Kidney (tissue), 14 donors: Measurements from ENCODE around the gene ZNF227. TPM values are rescaled to one million over a fixed set of nuclear protein-coding genes. Genes with fewer than 3 reads are reported as not detected.
"Not testable (repeated sequence)": the region's sequence is repeated elsewhere in the genome, so short reads cannot be mapped to it uniquely, and the experiment has no call there.

ENCODE experiments used
- DNase-seq, 5 donors: peaks; one replicate each; pipeline ENCODE4 v3.0.0-alpha.2; 2013 to 2020
- FAIRE-seq: peaks from 2 replicates; lab custom pipeline; 2012; peaks lifted over from hg19 to GRCh38; lab: Jason Lieb, UNC
- H3K27ac ChIP-seq, 2 donors: one replicate each; pipeline ENCODE4 v1.7.0; 2013; ENCODE audit warnings: low read depth in 2 of 2, low read length in 2 of 2, inconsistent platforms in 1 of 2
- H3K27me3 ChIP-seq: one replicate; pipeline ENCODE4 v1.7.1; 2013; ENCODE audit warnings: low read length, inconsistent platforms; ENCODE audit not compliant: control insufficient read depth, insufficient read depth
- H3K36me3 ChIP-seq, 3 donors: one replicate each; pipeline versions ENCODE4 v1.7.0 to v1.7.1; 2013; ENCODE audit warnings: low read length in 3 of 3, control low read depth in 1 of 3, inconsistent platforms in 1 of 3; ENCODE audit not compliant: insufficient read depth in 3 of 3, control insufficient read depth in 2 of 3
- H3K4me1 ChIP-seq, 3 donors: one replicate each; pipeline versions ENCODE4 v1.7.0 to v1.7.1; 2013; ENCODE audit warnings: low read length in 3 of 3, inconsistent platforms in 1 of 3, low read depth in 1 of 3; ENCODE audit not compliant: control insufficient read depth in 2 of 3, insufficient read depth in 2 of 3
- H3K4me3 ChIP-seq, 3 donors: one replicate each; pipeline versions ENCODE4 v1.7.0 to v1.8.1; 2013; ENCODE audit warnings: low read length in 3 of 3, control low read depth in 1 of 3, inconsistent platforms in 1 of 3
- H3K9ac ChIP-seq, 3 donors: one replicate each; pipeline versions ENCODE4 v1.7.0 to v1.7.1; 2013; ENCODE audit warnings: low read length in 3 of 3, control low read depth in 1 of 3, inconsistent platforms in 1 of 3
- H3K9me3 ChIP-seq, 3 donors: one replicate each; pipeline versions ENCODE4 v1.7.0 to v1.7.1; 2013; ENCODE audit warnings: low read length in 3 of 3, control low read depth in 1 of 3, inconsistent platforms in 1 of 3; ENCODE audit not compliant: control insufficient read depth in 2 of 3, insufficient read depth in 1 of 3
- intact Hi-C: fragments of 100-400 bp; cut with DNase I; formaldehyde crosslinking; loops from one replicate; pipeline ENCODE4 v1.11.1; 2022
- polyA plus RNA-seq: library from polyadenylated mRNA; stranded (reverse); fragments of 350-450 nt; fragmentation: Illumina TruSeq; extraction: RNeasy Lipid Tissue Mini Kit (QIAGEN cat#74804); gene quantifications from one replicate; pipeline ENCODE4 v1.2.3, GENCODE V29; 2014; ENCODE audit warnings: low read depth, low replicate concordance; ENCODE audit not compliant: insufficient read depth
- total RNA-seq: library from RNA; stranded (reverse); fragmentation: NEBNext Ultra II Directional; extraction: Animal tissue kit (Norgen Biotek cat#: 25700); gene quantifications from one replicate; pipeline ENCODE4 v1.2.1, GENCODE V29; 2021
- TF ChIP-seq, protein P1 (sequence below): IDR thresholded peaks from 3 replicates; pipeline ENCODE4 v1.5.1; 2012; ENCODE audit warnings: mild to moderate bottlenecking, moderate library complexity, borderline replicate concordance; ENCODE audit not compliant: insufficient read depth; ENCODE audit errors: extremely low read depth
- donor health status: control.
- donor health status: control.
- donor health status: control.
- donor health status: control.
- donor health status: control.
- donor health status: DM: yes; HTN: yes; CAD: no.
- donor health status: Normal renal cell carcinoma (clear cell type).

ZNF227 gene
- total and polyA plus RNA-seq, 2 donors from 2014 or later: 5.0 to 22.3 TPM

DNA sequence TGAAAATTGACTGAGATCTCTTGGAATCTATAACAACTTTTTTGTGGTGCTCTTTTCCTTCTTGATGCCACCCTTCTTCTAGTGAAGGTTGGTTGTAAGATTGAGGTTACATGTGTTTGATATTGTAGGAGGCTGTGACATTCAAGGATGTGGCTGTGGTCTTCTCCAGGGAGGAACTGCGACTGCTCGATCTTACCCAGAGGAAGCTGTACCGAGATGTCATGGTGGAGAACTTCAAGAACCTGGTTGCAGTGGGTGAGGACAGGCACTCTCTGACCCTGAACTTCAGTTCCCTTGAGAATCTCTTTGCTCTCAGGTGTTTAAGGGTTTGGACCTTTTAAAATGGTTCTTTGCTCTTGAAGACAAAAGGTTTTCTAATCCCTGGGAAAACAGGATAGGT, 16.0 kb downstream of the ZNF227 start:
- TF ChIP-seq, protein P1, sequence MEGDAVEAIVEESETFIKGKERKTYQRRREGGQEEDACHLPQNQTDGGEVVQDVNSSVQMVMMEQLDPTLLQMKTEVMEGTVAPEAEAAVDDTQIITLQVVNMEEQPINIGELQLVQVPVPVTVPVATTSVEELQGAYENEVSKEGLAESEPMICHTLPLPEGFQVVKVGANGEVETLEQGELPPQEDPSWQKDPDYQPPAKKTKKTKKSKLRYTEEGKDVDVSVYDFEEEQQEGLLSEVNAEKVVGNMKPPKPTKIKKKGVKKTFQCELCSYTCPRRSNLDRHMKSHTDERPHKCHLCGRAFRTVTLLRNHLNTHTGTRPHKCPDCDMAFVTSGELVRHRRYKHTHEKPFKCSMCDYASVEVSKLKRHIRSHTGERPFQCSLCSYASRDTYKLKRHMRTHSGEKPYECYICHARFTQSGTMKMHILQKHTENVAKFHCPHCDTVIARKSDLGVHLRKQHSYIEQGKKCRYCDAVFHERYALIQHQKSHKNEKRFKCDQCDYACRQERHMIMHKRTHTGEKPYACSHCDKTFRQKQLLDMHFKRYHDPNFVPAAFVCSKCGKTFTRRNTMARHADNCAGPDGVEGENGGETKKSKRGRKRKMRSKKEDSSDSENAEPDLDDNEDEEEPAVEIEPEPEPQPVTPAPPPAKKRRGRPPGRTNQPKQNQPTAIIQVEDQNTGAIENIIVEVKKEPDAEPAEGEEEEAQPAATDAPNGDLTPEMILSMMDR: no peak
- Histone ChIP-seq H3K36me3 (peaks cover 19 to 36% (median 23%) of the 10 kb centered on the region in 3 donors), H3K9me3 (peaks cover 3 to 41% (median 12%) of the 10 kb centered on the region in 3 donors), H3K27me3 (no peaks in the 10 kb centered on the region), H3K4me1 (no peaks in the 10 kb centered on the region), H3K9ac (no peak overlapping the region), H3K4me3 (no peak overlapping the region), H3K27ac (no peak overlapping the region)
- intact Hi-C loops: no loop called here
- DNase-seq (no peak), FAIRE-seq (no peak)

DNA sequence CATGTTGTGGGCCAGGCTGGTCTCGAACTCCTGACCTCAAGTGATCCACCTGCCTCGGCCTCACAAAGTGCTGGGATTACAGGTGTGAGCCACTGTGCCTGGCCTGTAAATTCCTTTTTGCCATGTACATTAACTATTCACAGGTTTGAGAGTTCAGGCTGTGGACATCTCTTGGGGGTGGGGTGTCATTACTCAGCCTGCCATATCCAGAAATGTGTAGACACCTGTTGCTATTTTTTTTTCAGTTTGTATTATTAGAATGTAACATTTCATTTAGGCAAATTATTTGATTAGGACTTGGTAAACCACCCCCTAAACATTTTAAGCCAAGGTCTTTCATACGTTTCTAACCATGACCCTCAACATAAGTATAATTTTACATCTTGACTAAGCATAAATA, 20.5 kb downstream of the ZNF227 start:
- no peaks in the 10 kb centered on the region for H3K4me1 ChIP-seq
- peaks cover 12 to 73% (median 40%) of the 10 kb centered on the region in 3 donors for H3K9me3 ChIP-seq
- DNase-seq (no peak), FAIRE-seq (no peak)
- no peak overlapping the region for H3K27ac ChIP-seq
- no peak overlapping the region for H3K4me3 ChIP-seq
- peaks cover 41 to 69% (median 45%) of the 10 kb centered on the region in 3 donors for H3K36me3 ChIP-seq
- TF ChIP-seq, protein P1: no peak
- H3K9ac ChIP-seq: no peak overlapping the region
- H3K27me3 ChIP-seq: no peaks in the 10 kb centered on the region
- intact Hi-C loops: no loop called here

DNA sequence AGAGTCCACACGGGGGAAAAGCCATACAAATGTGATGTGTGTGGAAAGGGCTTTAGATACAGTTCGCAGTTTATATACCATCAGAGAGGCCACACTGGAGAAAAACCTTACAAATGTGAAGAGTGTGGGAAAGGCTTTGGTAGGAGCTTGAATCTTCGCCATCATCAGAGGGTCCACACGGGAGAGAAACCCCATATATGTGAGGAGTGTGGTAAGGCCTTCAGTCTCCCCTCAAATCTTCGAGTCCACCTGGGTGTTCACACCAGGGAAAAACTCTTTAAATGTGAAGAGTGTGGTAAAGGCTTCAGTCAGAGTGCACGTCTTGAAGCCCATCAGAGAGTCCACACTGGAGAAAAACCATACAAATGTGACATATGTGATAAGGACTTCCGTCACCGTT, 24.1 kb downstream of the ZNF227 start:
- no peak overlapping the region for H3K9ac ChIP-seq
- peaks cover 29 to 50% (median 31%) of the 10 kb centered on the region in 3 donors for H3K36me3 ChIP-seq
- H3K27ac ChIP-seq: no peak overlapping the region
- no peaks in the 10 kb centered on the region for H3K27me3 ChIP-seq
- DNase-seq (no peak), FAIRE-seq (no peak)
- TF ChIP-seq, protein P1: no peak
- H3K9me3 ChIP-seq: peaks cover 11 to 79% (median 33%) of the 10 kb centered on the region in 3 donors
- peak overlapping the region in 2 of 3 donors; percentile 12 to 35 for H3K4me3 ChIP-seq
- no peaks in the 10 kb centered on the region for H3K4me1 ChIP-seq
- intact Hi-C loops: no loop called here

DNA sequence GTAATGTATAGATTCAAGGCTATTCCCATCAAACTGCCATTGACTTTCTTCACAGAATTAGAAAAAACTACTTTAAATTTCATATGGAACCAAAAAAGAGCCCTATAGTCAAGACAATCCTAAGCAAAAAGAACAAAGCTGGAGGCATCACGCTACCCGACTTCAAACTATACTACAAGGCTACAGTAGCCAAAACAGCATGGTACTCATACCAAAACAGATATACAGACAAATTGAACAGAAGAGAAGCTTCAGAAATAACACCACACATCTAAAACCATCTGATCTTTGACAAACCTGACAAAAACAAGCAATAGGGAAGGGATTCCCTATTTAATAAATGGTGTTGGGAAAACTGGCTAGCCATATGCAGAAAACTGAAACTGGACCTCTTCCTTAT, 40.0 kb downstream of the ZNF227 start:
- H3K4me1 ChIP-seq, FAIRE-seq, DNase-seq, H3K27me3 ChIP-seq, H3K27ac ChIP-seq, intact Hi-C loops, H3K9ac ChIP-seq, H3K4me3 ChIP-seq, H3K36me3 ChIP-seq: not testable (repeated sequence)
- H3K9me3 ChIP-seq: peaks cover 0 to 75% (median 19%) of the 10 kb centered on the region in 3 donors

DNA sequence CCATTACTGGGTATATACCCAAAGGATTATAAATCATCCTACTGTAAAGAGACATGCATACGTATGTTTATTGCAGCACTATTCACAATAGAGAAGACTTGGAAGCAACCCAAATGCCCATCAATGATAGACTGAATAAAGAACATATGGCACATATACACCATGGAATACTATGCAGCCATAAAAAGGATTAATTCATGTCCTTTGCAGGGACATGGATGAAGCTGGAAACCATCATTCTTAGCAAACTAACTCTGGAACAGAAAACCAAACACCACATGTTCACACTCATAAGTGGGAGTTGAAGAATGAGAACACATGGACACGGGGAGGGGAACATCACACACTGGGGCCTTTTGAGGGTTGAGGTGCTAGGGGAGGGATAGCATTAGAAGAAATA, 41.1 kb downstream of the ZNF227 start:
- intact Hi-C loops: not testable (repeated sequence)

More for the DNA sequence above, 41.1 kb downstream of the ZNF227 start:
- not testable (repeated sequence) for H3K36me3 ChIP-seq, H3K27me3 ChIP-seq, H3K27ac ChIP-seq, H3K4me1 ChIP-seq, H3K9ac ChIP-seq, H3K4me3 ChIP-seq, DNase-seq, FAIRE-seq
- peaks cover 0 to 75% (median 12%) of the 10 kb centered on the region in 3 donors for H3K9me3 ChIP-seq
